GM19395 (cell line): ENCODE data around the gene DOCK8.
A peak's percentile ranks its signal among the peaks of the same experiment; 100 is the strongest.
"Not testable (repeated sequence)": the region's sequence is repeated elsewhere in the genome, so short reads cannot be mapped to it uniquely, and the experiment has no call there.

Source experiments
- ATAC-seq: cut with Tn5 transposase; IDR thresholded peaks from one replicate; pipeline ENCODE4 v1.9.1; 2021; ENCODE audit warnings: mild to moderate bottlenecking, moderate library complexity; ENCODE audit not compliant: unreplicated experiment

DOCK8 gene

GRCh38 chr9:404234-404633 lies 189.6 kb downstream of the DOCK8 start:
- ATAC-seq: no peak

- ATAC-seq: no peak
Observed at GRCh38 chr9:405341-405740, 190.7 kb downstream of the DOCK8 start.

DNA sequence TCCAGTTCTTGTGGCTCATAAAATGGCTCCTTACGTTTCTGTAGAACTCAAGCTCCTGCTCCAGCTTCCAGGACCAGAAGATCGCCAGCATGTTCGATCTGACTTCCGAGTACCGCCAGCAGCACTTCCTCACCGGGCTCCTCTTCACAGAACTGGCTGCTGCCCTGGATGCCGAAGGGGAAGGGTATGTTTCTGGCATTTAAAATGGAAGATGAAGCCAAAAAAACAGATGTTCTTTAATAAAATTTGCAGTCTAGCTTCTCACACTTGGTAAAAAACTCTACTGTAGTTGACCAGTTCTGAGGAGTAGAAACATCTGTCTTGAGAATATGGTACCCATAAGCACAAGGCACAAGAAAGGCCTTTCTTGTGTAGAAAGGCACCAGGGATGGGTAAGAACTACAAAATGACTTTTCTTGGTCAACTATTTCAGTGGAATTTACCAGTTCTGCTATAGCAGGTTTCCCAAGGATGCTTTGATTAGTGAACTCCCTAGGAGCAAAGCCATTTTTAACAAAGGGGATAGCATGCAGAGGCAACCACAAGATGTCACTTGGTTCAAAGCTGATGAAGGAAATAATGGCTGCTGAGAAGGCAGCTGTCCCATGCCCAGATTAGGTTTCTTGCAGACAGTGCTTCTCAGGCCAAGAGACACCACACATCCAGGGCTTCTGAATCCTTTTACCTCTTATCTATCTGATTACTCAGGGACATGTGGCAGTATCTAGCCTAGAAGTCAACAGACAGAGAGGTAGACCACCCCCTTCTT lies 192.4 kb downstream of the DOCK8 start:
- no peak for ATAC-seq

GRCh38 chr9:409655-410054 lies 195.0 kb downstream of the DOCK8 start:
- ATAC-seq: not testable (repeated sequence)

DNA sequence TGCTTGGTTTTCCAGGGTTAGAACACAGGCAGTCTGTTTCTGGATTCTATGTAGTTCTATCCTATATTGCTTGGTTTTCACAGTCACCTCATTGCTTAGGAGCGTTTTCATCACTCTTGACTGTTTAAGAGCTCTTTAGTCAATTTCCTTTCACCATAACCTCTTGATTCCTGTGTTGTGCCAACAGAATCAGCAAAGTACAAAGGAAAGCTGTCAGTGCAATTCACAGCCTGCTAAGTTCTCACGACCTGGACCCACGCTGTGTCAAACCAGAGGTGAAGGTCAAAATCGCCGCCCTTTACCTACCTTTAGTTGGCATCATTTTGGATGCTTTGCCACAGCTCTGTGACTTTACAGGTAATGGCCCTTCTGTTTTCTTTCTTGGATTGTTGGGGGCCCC lies 199.9 kb downstream of the DOCK8 start:
- ATAC-seq: no peak

GRCh38 chr9:419571-420171 lies 205.0 kb downstream of the DOCK8 start:
- no peak for ATAC-seq

DNA sequence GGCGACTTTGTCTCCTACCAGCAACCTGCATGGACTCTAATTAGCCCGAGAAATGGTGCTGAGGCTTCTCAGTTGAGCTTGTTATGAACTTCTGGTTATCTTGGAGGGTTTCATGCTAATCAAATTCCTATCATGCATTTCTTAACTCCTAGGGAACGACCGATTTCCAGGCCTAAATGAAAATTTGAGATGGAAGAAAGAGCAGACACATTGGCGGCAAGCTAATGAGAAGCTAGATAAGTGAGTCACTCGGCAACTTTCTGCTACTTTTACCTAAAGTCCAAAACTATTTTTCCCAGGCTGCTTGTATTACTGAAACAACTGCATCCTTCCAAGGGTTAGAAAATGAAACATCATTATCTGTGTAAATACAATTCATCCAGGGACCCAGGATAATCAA lies 207.2 kb downstream of the DOCK8 start:
- ATAC-seq: no peak

- no peak for ATAC-seq
Observed at GRCh38 chr9:426264-426663, 211.6 kb downstream of the DOCK8 start.

DNA sequence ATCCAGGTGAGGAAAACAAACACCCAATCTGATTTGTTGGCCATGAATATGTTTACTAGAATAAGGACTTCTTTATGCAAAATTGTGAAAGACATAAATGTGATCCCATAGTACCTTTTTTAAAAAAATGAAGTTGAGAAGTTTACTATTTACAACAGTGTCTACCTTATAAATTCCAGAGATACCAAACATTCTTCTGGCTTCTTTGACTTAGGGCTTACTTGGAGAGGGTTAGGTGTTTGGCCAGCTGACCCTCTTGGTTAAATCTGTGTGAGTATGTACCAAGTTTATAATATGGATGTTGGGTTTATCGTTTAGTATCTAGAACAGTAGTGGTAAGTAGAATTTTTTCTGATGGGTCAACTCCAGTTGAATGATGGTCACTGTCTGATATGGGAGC lies 212.3 kb downstream of the DOCK8 start:
- no peak for ATAC-seq

GRCh38 chr9:431701-432100 lies 217.0 kb downstream of the DOCK8 start:
- no peak for ATAC-seq

GRCh38 chr9:436482-436881 lies 221.8 kb downstream of the DOCK8 start:
- no peak for ATAC-seq

GRCh38 chr9:437066-437465 lies 222.4 kb downstream of the DOCK8 start:
- ATAC-seq: no peak

GRCh38 chr9:437574-438001 lies 222.9 kb downstream of the DOCK8 start:
- no peak for ATAC-seq

GRCh38 chr9:438066-438465 lies 223.4 kb downstream of the DOCK8 start:
- ATAC-seq: no peak

GRCh38 chr9:438961-439768 lies 224.5 kb downstream of the DOCK8 start:
- no peak for ATAC-seq

DNA sequence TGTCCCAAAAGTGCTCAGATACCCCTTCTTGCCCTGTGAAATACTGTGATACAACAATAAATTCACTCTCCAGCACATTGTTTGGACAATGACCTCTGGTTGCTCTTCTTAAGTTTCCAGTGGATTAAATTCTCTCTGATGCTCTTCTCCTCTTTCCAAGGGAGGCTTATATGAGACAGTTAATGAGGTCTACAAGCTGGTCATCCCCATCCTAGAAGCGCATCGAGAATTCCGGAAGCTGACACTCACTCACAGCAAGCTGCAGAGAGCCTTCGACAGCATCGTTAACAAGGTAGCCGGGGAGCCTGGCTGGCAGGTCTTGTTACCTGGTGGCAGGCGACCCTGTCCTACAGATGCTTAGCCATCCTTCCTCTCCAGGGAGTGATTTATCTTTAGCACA lies 226.5 kb downstream of the DOCK8 start:
- ATAC-seq: no peak

DNA sequence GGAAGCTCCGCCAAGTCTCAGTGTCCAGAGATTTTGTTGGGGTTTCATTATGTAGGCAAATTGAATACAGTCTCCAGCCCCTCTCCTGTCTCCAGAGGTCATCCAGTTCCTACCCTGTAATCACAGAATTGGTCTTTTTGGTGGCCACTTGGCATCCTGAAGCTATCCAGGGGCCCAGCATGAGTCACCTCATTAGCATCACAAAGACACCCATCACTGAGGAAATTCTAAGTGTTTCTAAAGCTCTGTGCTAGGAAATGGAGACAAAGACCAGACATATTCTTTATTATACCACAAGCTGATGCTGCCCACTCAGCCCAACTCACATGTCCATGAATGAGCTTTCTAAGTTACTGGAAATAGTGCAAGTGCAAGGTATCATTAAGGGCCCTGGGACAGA lies 229.9 kb downstream of the DOCK8 start:
- no peak for ATAC-seq

GRCh38 chr9:445033-445432 lies 230.4 kb downstream of the DOCK8 start:
- no peak for ATAC-seq

DNA sequence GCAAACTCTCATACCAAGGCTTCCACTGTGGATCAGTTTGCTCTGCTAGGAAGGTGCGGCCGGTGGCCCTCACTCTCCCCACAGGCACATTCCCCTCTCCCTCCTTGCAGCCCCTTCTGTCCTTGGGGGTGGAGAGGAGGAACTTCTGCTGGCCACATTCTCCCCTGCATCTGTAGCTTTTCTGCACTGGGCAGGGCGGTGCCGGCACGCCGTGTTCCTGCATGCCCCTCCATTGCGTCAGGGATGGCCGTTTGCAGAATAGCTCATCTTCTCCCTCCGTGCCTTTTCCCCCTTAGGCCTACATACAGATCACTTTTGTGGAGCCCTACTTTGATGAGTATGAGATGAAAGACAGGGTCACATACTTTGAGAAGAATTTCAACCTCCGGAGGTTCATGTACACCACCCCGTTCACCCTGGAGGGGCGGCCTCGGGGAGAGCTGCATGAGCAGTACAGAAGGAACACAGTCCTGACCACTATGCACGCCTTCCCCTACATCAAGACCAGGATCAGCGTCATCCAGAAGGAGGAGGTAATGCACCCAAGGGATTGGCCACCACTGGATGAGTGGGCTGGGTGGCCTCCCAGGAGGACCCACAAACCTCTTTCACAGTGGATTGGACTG lies 231.5 kb downstream of the DOCK8 start:
- ATAC-seq: no peak

GRCh38 chr9:447230-448025 lies 232.8 kb downstream of the DOCK8 start:
- ATAC-seq: peak; percentile 73

GRCh38 chr9:450057-450456 lies 235.4 kb downstream of the DOCK8 start:
- ATAC-seq: no peak
